MM.1S (cell line): ENCODE data around the gene PTPRE.

Experiments used
- EZH2phosphoT487 ChIP-seq: fragments of 300-600 bp; sonication (generic); IDR thresholded peaks from 2 replicates; pipeline ENCODE4 v1.6.1; 2018; ENCODE audit warnings: antibody characterized with exemption, low read length
- TF ChIP-seq, protein P1 (sequence below): fragments of 300-600 bp; sonication (generic); IDR thresholded peaks from 2 replicates; pipeline ENCODE4 v1.5.1; 2016; ENCODE audit warnings: antibody characterized with exemption, low read length, mixed read lengths

- TF ChIP-seq, protein P1, sequence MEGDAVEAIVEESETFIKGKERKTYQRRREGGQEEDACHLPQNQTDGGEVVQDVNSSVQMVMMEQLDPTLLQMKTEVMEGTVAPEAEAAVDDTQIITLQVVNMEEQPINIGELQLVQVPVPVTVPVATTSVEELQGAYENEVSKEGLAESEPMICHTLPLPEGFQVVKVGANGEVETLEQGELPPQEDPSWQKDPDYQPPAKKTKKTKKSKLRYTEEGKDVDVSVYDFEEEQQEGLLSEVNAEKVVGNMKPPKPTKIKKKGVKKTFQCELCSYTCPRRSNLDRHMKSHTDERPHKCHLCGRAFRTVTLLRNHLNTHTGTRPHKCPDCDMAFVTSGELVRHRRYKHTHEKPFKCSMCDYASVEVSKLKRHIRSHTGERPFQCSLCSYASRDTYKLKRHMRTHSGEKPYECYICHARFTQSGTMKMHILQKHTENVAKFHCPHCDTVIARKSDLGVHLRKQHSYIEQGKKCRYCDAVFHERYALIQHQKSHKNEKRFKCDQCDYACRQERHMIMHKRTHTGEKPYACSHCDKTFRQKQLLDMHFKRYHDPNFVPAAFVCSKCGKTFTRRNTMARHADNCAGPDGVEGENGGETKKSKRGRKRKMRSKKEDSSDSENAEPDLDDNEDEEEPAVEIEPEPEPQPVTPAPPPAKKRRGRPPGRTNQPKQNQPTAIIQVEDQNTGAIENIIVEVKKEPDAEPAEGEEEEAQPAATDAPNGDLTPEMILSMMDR = no peak
- TF ChIP-seq EZH2phosphoT487 = no peak
Measured at GRCh38 chr10:128016423-128017060, 109.6 kb downstream of the PTPRE start.
